HG02870 (cell line): ENCODE results near the gene CFAP99.

Experiments used
- ATAC-seq: cut with Tn5 transposase; IDR thresholded peaks from one replicate; pipeline ENCODE4 v1.9.1; 2021; ENCODE audit warnings: mild to moderate bottlenecking, moderate library complexity; ENCODE audit not compliant: unreplicated experiment

Gene CFAP99

DNA sequence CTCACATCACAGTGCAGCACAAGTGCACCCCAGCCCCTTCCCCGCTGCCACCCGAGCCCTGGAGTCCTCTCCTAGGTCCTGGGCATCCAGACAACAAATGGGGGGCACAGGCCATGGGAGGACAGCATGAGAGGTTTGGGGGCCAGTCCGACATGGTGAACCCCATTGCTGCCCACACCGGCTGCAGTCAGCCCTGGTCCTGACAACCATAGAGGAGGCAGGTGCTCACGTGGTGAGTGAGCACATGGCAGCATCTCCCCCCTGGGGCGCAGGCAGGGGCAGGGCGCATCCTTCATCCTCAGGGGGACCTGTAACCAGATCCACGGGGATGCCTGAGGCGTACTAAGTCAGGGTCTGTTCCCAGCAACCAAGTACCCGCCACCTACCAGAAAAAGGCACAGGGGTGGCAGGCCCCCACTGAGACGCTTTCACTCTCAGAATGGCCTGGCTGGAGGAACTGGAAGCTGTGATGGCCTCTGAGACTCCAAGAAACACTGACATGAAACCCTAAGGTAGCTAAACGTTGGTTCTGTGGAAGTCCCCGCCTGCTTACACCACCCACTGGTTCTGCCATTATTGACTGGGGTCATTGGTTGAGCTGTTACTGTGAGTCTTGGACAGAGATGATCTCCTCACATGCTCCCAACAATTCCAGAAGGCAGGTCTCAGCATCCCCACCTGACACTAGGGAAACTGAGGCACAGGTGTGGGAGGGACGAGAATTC, 6.8 kb upstream of the CFAP99 start:
- ATAC-seq: no peak

DNA sequence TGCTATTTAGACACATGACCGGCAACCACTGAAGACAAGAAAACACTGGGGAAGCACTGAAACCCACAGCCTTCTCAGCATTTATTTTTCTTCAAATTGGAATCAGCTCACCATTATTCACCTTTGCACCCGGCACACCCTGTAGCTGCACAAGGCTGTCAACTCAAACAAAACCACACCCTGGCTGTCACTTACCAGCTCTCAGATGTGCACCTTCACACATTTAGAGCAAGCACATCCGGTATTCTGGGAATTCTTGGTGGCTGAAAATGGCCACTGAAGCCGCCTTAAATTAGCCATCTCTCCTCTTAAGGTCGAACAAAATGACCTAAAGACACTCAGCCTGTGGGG, 6.2 kb upstream of the CFAP99 start:
- ATAC-seq: no peak

DNA sequence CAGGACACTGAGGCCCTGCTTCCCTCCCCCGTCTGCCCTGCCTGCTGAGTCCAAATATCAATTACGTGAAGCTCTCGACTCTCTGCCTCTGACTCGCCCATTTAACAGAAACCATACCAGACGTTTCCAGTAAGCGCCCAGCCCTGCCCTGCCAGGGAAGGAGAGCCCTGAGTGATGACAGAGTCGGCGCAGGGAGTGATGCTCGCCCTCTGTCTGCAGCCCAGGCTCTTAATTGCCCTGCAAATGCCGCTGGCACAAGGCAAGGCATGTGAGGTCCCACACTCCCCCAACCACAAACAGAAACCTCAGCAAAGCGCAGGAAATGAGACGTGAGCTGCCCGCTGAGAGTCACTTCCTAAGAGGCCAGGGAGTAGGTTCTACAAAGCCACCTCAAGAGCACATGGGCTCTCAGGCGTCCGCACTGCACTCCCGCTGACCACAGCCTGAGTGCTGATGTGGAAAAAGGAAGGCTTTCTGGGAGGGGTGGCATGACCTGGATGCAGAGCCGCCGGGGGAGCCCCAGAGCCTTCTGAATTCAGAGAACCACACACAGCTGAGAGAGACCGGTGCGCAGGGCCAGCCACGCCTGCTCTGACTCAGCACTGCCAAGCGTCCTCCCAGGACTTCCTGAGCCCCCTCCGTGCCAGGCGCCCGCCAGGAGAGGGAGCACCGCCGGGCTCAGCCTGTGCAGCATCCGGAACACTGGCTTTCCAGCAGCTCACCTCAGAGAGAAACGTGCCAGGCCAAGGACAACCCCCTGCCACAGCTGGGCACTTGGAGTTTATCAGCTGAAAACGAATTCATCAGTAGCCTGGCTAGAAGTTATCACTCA, 5.7 kb upstream of the CFAP99 start:
- ATAC-seq: peak; percentile 65

DNA sequence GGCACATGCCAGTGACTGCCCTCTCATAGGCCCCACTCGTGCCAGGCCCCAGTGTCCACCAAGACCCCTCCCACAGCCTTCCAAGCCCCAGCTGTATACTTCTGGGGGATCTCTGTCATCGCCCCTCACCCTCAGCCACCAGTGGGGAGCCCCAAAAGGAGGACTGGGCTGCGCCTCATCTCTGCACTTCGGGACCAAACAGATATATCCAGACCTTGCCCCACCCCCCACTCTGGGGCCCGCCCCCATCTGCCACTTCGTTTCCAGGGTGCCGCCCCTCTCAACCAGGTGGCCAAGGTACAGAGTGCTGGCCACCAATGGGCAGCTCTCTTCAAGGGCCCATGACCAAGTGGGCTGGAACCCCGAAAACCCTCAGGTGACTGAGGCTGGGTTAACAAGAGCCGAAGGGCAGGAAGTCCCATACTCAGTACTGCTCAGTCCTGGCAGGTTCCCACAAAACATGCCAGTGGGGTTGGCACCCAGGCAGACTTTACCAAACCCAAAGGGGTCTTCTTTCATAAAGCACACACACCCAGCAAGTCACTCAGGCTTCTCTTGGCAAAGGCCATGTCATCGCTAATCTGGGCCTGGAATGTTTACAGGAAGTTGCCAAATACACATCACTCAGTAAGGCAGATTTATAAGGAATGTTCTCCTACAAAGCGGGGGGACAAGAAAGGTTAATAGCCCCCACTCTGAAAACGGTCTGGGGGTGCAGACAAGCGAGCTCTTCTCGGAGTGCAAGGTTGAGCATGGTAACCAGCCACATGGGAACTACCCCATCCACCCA, 4.7 kb upstream of the CFAP99 start:
- no peak for ATAC-seq

DNA sequence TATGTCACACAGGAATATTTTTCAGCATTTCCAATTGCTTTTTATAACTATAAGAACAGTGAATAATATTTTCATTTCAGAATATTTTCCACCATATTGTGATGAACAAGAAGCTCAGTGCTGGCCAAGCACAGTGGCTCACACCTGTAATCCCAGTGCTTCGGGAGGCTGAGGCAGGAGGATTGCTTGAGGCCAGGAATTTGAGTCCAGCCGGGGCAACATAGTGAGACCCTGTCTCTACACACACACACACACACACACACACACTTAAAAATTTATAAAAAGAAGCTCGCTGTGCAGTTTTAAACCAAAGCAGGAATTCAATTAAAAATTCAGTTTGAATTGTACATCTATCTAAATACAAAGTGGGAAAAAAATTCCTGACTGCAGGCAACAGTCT, 3.5 kb upstream of the CFAP99 start:
- no peak for ATAC-seq

DNA sequence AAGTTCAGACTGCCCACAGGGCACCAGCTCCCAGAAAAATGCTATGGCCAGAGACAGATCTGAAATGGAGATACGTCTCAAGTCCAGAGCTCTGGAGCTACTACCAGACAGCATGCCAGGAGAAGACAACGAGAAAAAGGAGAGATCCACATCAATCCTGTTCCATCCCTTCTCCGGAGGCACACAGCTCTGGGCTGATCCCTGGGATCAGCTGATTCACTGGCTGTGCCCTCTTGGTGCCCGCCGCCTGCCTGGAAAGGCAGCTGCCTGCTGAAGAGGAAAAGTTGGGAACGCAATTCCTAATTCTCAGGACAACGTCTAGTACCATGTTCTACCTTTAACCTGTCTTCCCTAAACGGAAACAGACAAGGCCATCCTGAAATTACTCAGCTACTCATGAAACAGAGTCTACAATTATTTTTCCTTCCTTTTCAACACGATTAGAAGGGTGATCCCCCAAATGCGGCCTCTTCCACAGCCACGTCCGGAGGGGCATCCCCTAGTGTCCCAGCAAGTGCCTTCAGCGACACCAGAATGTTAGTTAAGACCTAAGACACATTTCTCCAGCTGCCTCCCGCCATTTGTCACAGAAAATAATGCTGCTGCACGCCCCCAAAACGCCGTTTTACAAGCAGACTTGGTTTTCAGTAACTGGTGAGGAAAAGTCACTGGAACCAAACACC, 2.7 kb upstream of the CFAP99 start:
- no peak for ATAC-seq

DNA sequence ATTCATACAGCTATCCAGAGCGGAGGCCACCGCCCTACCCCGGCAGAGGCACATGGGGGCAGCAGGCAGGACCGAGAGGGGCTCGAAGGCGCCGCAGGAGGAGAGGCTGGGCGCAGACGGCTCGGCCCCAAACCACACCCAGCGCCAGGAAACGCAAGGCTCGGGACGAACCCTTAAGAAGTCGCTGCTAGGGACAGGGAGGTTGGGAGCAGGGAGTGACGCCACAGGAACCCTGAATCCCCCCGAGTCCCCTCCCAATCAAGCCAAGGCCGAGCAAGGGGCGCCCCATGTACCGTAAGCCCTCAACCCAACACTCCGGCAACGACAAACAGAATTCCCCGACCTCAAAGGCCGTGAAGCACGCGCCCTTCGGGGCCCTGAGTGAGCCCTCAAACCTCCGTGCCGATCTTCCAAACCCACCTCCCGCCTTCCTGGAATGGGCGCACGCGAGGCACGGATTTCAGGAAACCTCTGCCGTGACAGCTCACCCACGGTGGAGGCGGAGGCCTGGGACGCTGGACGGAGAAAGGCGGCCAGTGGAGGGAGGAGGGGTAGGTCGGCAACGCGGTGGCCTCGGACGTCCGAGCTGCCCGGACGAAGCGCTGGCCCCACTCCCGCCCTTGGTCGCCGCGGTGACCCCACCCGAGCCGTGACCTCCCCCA, 2.1 kb upstream of the CFAP99 start:
- no peak for ATAC-seq

DNA sequence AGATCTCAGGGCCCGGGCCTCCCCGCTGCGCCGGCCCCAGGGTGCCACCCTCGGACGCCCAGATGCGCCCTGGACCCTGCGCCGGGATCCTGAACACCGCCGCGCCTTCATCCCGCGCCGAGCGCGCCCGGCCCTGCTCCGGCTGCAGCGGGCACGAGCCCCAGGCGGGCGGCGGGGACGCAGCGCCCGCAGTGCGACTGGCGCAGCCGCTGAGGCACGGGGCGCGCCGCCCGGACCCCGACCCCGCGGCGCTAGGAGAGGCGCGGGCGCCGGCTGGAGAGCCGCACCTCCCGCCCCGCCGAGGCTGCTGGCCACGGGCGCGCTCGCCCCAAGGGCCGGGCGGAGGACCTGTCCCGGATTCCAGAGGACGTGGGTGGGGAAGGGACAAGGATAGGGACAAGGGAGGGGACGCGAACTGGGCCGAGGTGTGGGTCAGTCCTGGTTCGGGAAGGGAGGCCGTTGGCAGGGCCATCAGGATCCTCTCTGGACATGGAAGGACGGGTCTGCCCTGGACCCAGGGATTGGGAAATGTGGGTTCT, 1.5 kb upstream of the CFAP99 start:
- ATAC-seq: no peak

DNA sequence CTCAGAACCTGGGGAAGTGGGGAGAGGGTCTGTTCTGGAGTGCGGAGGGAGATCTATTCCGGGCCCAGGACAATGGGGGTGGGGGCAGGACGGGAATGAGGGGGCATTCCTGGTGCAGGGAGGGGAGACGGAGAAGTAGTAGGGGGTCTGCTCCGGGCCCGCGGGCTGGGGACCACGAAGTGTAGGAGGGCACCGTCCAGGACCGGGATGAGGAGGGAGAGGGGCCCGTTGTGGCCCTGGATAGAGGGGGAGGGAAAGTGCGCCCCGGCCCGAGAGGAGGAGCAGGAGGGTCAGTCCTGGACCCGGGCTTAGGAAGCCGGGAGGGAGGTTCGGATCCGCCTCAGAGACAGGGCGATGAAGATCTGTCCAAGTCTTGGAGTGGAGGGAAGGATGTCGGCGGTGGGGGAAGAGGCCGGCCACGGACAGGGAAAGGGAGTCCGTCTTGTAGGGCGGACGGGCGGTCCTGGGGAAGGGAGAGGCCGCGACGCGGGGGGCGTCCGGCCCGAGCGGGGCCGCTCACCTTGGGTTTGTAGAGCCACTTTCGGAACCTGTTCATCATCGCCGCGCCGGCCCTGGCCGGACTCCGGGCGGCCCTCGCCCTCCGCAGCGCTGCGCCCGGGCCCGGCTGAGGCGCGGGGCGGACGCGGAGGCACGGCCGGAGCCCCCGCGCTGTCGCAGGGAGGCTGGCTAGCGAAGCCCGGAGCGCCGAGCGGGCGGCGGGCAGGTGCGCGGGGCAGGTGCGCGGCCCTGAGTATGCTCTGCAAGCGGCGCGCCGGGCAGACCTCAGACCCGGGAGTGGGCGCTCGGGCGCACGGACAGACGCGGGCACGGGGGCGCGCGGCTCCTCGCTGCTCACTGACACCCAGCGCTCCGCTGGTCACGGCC, 748 bp upstream of the CFAP99 start, which contains the start of gene ZFYVE28:
TSS of gene ZFYVE28 (minus strand) at position 881 of the 885 bp plus-strand sequence. CDS start at position 559, 322 bp downstream.
- ATAC-seq: peak; percentile 17

DNA sequence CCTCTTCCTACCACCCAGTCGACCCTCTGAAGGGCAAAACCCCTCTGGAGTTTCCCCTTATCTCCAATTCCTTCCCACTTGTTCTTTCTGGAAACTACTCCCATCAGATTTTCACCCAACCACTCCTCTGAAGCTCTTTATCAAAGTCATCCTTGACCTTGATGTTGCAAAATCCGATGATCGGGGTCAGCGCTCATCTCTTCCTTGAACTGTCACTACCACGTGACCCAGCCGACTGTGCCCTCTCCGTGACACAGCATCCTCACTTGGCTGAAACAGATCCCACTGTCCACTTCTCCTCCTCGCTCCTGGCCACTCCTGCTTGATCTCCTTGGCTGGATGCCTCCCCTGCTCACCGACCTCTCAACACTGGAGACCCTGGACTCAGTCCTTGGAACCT, 1.1 kb downstream of the CFAP99 start:
- ATAC-seq: no peak

DNA sequence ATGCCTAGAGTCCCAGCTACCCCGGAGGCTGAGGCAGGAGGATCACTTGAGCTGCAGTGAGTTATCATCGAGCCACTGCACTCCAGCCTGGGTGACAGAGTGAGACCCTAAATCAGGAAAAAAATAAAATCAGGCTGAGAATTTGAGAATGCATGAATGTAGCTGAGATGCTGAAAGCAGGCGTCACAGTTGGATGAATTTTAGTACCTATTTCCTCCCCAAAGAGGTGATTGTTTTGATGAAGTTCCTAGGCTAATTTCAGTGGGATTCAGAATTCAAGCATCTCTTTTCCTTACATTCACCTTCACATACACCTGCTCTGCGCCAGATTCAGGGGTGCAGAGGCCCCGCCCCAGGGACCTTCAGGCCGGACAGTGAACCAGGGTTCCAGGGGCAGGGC, 3.2 kb downstream of the CFAP99 start:
- ATAC-seq: no peak

DNA sequence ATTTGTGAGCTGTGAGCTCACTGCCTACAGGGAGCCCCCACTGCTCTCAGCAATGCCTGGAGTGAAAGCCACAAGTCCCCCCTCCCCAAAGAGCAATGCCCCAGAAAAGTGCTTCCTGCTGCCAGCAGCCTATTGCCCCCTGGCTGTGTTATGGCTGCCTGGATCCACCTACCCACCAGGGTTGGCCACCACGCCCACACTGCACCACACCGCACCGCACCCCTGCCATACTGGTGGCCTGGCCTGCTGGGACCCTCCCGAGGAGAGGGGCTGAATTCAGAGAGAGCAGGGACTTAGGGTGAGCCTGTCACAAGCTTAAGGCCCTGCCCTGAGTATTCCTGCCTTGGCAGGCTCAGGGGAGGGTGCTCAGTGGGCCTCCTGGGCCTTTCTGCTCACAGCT, 4.3 kb downstream of the CFAP99 start:
- ATAC-seq: no peak

DNA sequence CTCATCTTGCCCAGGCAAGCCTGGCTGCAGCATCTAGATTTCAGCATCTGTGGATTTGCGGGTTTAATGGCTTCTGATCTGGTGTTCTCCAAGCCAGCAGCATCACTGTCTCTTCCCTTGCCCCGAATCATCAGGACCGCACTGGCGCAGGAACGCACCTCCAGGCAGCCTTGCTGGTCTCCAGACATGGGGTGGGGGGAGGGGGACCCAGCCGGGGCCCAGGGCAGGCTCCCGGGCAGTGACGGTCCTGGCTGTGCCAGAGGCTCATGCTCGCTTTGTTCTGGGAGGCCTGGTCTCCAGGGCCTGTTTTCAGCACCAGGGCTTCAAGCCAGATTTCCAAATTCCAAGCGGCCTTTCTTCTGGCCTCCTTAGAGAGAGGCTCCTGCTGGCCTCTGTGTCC, 4.9 kb downstream of the CFAP99 start:
- no peak for ATAC-seq

DNA sequence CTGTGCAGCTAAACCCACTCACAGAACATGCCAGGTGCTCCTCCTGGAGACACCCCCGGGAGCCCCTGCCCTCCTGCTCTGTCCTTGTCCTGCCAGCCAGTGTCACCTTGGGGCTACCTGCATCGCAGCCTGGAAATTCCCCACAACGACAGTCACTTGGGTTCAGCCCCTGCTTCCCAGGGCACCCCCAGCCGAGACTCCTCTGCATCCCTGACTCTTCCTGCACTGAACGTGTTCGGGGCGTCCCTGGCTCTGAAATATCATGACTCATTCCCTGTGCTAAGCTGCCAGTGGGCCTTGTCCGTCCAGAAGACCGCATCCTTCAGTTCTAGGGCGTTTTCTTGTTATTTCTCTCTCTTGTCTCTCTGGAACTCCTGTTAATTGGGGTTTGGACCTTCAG, 5.8 kb downstream of the CFAP99 start:
- no peak for ATAC-seq

DNA sequence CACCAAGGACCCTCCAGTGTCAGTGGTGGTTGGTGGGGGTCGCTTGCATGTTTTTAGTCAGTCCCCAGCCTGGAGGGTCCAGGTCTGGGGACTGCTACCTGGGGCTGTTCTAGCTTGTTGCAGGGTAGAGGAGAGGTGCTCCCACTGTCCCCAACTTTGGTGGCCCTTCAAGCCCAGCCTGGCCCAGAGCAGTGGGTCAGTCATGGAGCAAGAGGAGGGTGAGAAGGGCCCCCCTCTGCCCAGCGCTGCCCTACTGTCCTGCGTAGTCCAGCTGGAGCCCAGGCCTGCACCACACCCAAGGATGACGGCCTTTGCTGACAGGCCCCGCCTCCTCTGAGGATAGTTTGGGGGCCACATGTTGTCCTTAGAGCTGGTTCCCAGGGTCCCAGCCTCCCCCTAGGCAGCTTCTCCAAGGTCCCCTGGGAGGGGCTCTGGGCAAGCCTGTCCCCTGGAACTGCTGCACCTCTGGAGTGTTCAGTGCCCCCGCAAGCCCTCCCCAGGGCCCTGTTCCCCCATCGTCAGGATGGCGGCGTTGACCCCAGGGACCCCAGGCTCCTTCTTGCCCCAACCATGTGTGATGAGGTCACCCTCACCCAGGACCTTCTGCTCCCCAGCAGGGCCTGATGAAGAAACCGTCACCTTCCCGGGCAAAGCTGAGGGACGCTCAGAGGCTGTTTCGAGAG, 6.8 kb downstream of the CFAP99 start:
- ATAC-seq: no peak

DNA sequence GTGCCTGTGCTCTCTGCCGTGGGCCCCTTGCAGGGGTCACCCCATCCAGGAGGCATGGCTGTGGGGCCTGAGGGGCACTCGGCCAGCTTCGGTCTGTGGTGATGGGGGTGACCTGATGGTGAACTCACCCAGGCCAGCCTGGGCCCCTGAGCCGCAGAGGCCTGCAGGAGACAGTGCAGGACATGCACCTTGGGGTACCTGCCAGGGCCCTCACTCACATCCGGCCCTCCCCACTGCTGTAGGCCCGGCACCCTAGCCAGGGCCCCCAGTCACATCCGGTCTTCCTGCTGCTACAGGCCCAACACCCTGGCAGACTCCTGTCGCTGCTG, 7.3 kb downstream of the CFAP99 start:
- ATAC-seq: no peak

DNA sequence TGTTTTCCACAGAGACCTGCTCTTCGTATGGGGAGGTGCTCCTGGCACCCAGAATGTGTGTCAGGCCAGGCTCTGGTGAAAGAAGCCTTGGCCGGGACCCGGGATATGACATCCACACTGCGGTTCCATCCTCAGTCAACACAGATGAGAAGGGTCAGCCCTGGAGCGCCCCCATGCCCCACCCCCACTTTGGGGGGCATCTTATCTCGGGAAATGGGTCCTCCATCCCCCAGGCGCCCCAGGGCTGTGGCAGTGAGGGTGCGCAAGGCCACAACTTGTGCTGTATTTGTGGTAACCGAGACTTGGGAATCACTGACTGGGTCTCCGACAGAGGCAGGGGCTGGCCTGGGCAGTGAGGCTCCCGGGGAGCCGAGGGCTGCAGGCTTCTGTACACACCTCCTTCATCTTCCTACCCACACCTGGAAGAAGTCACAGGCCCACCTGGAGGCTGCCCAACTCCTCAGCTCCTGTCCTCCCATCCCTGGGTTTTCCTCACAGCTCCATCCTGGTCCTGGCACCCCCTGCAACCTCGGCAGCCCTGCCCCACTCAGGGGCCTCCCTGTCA, 8.0 kb downstream of the CFAP99 start:
- ATAC-seq: no peak
